Measurements from ENCODE around the gene ALDH3B1. TPM values are rescaled to one million over a fixed set of nuclear protein-coding genes. Genes with fewer than 3 reads are reported as not detected.

ALDH3B1 gene
- total and polyA plus RNA-seq, 9 of the 15 experiments (the other 6 are each of a cell fraction or from before 2014, with no cell fraction given) = 0.01 to 0.35 (median 0.07) TPM; not detected in 2

- TF ChIP-seq SFPQ (IDR thresholded peaks at IDR 0.05; ENCODE audit: low read depth, low read length) (no peak), SMARCA5 (IDR thresholded peaks at IDR 0.05) (no peak), NELFE (IDR thresholded peaks at IDR 0.05; ENCODE audit: insufficient read depth, insufficient read length) (no peak), ZBTB9 (CRISPR knock-in tag; IDR thresholded peaks at IDR 0.05) (peak; percentile 98), NR2C1 (IDR thresholded peaks at IDR 0.05) (peak; percentile 63), NR2C1 (tag; IDR thresholded peaks at IDR 0.05) (peak; percentile 36), ZNF146 (CRISPR knock-in tag; IDR thresholded peaks at IDR 0.05; ENCODE audit: unreplicated experiment) (no peak), ZBTB11 (CRISPR knock-in tag; IDR thresholded peaks at IDR 0.05) (no peak), SMAD4 (CRISPR knock-in tag; conservative IDR thresholded peaks at IDR 0.05) (peak; percentile 42; the same call in 1 of the 2 replicates), PCBP2 (IDR thresholded peaks at IDR 0.05; ENCODE audit: low read depth, low read length, poor library complexity, severe bottlenecking) (no peak), ATF3 (IDR thresholded peaks at IDR 0.05) (peak; percentile 91), ATF3 (CRISPR knock-in tag; conservative IDR thresholded peaks at IDR 0.05) (peak; percentile 78; the same call in 1 of the 2 replicates), HDAC3 (IDR thresholded peaks at IDR 0.05; ENCODE audit: borderline replicate concordance, partially characterized antibody) (no peak), ZNF24 (IDR thresholded peaks at IDR 0.05) (no peak), ATF1 (CRISPR knock-in tag; IDR thresholded peaks at IDR 0.05) (no peak), ATF1 (tag; IDR thresholded peaks at IDR 0.05) (peak; percentile 59), BHLHE40 (IDR thresholded peaks at IDR 0.05; ENCODE audit: low read length) (peak; percentile 83), ZSCAN32 (CRISPR knock-in tag; IDR thresholded peaks at IDR 0.05) (no peak), MITF (IDR thresholded peaks at IDR 0.05) (peak; percentile 94)
Measured at GRCh38 chr11:68043349-68044144, 33.4 kb downstream of the ALDH3B1 start (continued).

All from K562 (cell line).